PC-9 (cell line): ENCODE data around the gene LRMDA.

ENCODE experiments used
- CTCF ChIP-seq: fragments of 200-600 bp; sonication (generic); conservative IDR thresholded peaks from 2 replicates; pipeline ENCODE4 v1.6.1; 2017; ENCODE audit warnings: mixed run types, antibody characterized with exemption, mild to moderate bottlenecking, moderate library complexity
- EZH2 ChIP-seq: fragments of 200-600 bp; sonication (generic); IDR thresholded peaks from 2 replicates; pipeline ENCODE4 v1.8.0; 2017; ENCODE audit warnings: antibody characterized with exemption, low read depth

GRCh38 chr10:76082232-76082631, 650.8 kb downstream of the LRMDA start:
- no peak for TF ChIP-seq CTCF
- TF ChIP-seq EZH2: no peak
